ENCODE results near the gene RLN1. TPM values are rescaled to one million over a fixed set of nuclear protein-coding genes. Genes with fewer than 3 reads are reported as not detected.
A peak's percentile ranks its signal among the peaks of the same experiment; 100 is the strongest.
"Not testable (repeated sequence)": the region's sequence is repeated elsewhere in the genome, so short reads cannot be mapped to it uniquely, and the experiment has no call there.

RLN1 gene, protein sequence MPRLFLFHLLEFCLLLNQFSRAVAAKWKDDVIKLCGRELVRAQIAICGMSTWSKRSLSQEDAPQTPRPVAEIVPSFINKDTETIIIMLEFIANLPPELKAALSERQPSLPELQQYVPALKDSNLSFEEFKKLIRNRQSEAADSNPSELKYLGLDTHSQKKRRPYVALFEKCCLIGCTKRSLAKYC
- total RNA-seq (2014; rRNA removed; shearing (Covaris generic)) = 0.24 and 0.39 TPM in 2 replicates

- DNase-seq (ENCODE audit: low read depth) = not testable (repeated sequence)
Measured at GRCh38 chr9:5338992-5339981, at the start of gene RLN1. TSS of gene RLN1 (minus strand) at chr9:5339876. CDS start at chr9:5339746, 130 bp downstream.

- DNase-seq (ENCODE audit: low read depth) = peak; percentile 88
Measured at GRCh38 chr9:5389109-5389732, 49.5 kb upstream of the RLN1 start.

- DNase-seq (ENCODE audit: low read depth) = peak; percentile 24
Measured at GRCh38 chr9:5388026-5388819, 48.5 kb upstream of the RLN1 start.

GRCh38 chr9:5384436-5384835 lies 44.8 kb upstream of the RLN1 start:
- no peak for DNase-seq (ENCODE audit: low read depth)

DNA sequence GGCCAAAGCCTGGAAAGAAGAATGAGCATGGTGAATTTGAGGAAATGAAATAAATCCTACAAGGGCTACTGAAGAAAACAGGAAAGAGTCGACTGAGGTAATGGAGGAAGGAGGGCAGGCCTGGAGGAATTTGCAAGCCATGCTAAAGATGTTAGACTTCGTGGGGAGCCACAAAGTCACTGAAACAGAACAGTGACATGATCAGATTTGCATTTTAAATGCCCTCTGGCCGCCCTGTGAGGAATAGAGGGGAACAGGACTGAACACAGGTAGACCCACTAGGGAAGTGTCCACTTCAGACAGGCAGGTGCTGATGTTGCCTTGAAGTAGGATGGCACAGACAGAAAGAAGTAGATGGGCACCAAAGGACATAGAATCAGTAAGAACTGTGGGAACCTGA lies 42.8 kb upstream of the RLN1 start:
- no peak for DNase-seq (ENCODE audit: low read depth)

DNA sequence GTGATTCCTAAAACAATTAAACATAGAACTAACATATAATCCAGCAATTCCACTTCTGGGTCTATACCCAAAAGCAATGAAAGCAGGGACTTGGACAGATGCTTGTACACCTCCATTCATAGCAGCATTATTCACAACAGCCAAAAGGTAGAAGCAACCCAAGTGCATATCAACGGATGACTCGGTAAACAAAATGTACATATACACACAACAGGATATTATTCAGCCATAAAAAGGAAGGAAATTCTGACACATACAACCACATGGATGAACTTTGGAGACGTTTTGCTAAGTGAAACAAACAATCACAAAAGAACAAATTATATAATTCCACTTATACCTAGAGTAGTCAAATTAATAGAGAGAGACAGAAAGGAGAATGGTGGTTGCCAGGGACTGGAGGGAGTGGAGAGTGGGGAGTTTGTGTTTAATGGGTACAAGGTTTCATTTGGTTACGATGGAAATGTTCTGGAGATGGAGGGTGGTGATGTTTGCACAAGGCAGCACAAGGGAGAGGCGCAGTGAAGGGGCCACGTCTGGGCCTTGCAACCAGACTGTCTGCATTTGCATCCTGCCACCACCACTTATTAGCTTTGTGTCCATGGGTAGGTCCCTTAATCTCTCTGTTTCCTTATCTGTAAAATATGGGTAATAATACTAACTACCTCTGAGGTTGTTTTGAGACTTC lies 36.3 kb upstream of the RLN1 start:
- no peak for DNase-seq (ENCODE audit: low read depth)

DNA sequence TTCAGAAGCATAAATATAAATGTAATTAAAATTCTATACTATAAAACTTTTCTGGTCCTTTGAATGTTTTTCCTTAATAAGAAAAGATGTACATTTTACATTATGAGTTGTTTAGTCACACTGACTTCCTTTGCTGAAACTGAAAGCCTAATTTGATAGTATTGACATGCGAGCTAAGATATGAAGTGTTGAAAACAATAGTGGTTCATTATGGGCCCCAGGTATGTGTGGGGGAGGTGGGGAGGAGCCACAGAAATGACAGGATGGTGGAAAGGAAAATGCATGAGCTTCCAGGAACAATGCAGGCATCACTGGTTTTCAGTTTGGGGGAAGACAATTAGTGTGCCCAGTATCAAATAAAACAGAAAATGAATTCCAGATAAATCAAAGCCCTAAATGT lies 35.4 kb upstream of the RLN1 start:
- DNase-seq (ENCODE audit: low read depth) = no peak

- DNase-seq (ENCODE audit: low read depth) = no peak
Measured at GRCh38 chr9:5364294-5365024, 24.8 kb upstream of the RLN1 start.

GRCh38 chr9:5361326-5362010 lies 21.8 kb upstream of the RLN1 start:
- no peak for DNase-seq (ENCODE audit: low read depth)

DNA sequence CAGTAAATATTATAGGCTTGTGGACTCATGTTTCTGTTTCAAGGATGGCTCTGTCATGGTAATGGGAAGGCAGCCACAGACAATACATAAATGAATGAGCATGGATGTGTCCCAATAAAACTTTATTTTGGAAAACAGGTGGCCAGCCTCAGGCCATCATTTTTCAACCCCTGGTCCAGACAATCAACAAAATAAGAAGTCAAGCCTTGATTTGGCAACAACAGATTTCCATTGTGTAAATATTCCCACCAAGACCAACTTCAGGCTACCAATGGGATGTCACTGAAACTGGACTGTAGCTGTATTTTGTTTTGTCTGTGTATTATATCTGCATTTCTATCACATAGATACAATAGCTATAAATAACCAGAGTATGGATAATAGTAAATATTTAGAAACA lies 20.7 kb upstream of the RLN1 start:
- no peak for DNase-seq (ENCODE audit: low read depth)

DNA sequence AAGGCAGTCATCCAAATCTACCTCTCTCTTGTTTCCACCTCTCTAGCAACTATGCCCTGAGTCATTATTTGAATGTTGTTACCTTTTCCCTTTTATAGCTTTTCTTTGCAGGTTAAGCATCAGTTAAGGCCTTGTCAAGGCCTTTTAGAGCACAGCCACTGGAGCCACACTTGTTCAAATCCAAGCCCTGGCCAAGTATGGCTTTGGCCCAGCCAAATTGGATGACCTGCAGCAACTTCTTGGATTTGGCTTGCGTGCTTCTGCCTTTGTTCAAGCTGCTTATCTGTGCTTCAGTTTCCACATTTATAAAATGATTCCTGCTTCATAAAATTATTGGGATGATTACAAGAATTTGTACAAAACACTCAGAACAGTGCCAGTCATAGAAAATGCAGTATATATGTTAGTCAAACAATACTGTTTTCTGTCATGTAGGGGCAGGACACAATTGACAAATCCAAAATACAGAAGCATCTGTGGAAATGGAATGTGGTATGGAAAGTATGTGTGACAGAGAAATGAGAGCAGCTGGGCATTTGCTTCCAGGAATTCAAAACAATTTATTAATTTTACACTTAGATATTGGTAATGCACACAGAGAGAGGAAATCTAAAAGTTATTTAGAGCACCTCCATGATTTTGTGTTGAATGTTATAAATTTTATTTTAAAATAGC lies 17.9 kb upstream of the RLN1 start:
- DNase-seq (ENCODE audit: low read depth) = no peak

DNA sequence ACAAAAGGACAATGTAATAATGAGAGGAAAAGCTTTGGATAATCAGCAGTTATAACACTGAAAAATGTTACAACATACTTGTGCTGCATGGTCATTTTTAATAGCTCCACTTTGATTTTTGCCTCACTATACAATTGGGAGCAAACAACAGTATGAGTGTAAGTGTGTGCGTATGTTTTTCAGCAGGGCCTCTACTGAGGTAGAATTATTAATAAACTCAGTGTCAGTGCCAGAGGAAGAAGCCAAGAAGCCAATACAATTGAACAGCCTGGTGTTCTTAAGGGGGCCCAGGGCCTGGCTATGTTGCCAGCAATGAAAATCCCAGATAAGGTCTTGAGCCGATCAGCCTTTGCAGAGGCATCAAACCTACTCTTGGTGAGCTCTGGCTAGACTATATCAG lies 16.1 kb upstream of the RLN1 start:
- DNase-seq (ENCODE audit: low read depth) = no peak

DNA sequence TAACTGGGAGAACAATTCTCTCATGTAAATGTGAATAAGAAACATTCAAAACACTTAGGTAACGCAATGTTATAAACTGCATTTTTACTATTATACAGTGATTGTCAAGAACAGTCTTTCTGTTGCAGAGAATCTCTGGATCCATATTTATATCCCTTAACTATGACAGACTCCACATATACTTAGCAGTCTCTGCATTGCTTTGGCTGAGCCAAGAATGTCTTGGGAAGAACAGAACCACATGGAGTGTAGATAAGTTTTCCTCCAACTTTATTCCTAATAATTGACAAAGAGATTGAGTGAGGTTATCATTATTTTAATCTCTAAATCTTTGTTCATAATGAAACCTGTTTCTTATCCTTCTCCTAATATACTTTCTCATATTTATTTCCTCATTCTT lies 15.6 kb upstream of the RLN1 start:
- no peak for DNase-seq (ENCODE audit: low read depth)

- DNase-seq (ENCODE audit: low read depth) = no peak
Measured at GRCh38 chr9:5354184-5354583, 14.5 kb upstream of the RLN1 start.

GRCh38 chr9:5352637-5353248 lies 13.1 kb upstream of the RLN1 start:
- DNase-seq (ENCODE audit: low read depth) = no peak

DNA sequence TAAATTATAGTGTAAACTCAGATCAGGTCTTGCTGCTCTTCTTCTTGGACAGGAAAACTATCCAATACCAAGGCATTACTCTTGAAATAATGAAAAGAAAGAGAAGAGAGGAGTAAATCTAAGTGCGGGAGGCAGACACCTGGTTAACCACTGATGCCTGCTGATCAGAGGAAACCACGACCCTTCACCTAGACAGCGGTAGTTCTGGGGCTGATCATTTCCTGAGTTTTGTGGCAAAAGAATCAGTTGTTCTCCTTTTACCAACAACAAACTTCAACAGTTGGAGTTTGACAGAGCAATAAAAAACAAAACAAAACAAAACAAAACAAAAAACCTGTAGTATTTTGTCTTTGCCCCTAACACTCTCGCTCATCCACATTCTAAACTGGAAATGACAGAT lies 3.0 kb downstream of the RLN1 start:
- DNase-seq (ENCODE audit: low read depth) = no peak

- not testable (repeated sequence) for DNase-seq (ENCODE audit: low read depth)
Measured at GRCh38 chr9:5331276-5331675, 8.4 kb downstream of the RLN1 start.

GRCh38 chr9:5326893-5327548 lies 12.7 kb downstream of the RLN1 start:
- DNase-seq (ENCODE audit: low read depth) = no peak

Measured in RPMI7951 (cell line).